IMR-90 (cell line): Measurements from ENCODE around the gene NCK1. TPM values are rescaled to one million over a fixed set of nuclear protein-coding genes. Genes with fewer than 3 reads are reported as not detected.

Experiments used
- ATAC-seq: fragments of 200-7000 bp; cut with Tn5 transposase; 2 replicates; pipeline ENCODE4 v1.9.1; 2020; ENCODE audit warnings: low read depth, mild to moderate bottlenecking, moderate library complexity
- BruUV-seq: library from RNA; stranded (reverse); fragments of 400-500 nt; replicated peaks from 2 replicates; lab custom pipeline; 2021; lab: Mats Ljungman, UMichigan
- CTCF ChIA-PET: fragments of 300-600 bp; formaldehyde crosslinking; extraction: SDS; loops from one replicate; lab custom pipeline; 2021; ENCODE audit warnings: antibody characterized with exemption; lab: Yijun Ruan, JAX
- POLR2A ChIA-PET: fragments of 300-600 bp; sonication (Branson Sonifier 250); formaldehyde crosslinking; loops from one replicate; lab custom pipeline; 2022; ENCODE audit warnings: antibody characterized with exemption; ENCODE audit not compliant: unreplicated experiment; lab: Charles Lee
- DNase-seq: peaks from one replicate; pipeline ENCODE4 v3.0.0; 2013
- H2AFZ ChIP-seq: replicated peaks from 2 replicates; pipeline ENCODE3; 2013; ENCODE audit warnings: low read length, mild to moderate bottlenecking; ENCODE audit not compliant: poor library complexity
- H2AK5ac ChIP-seq: 2 replicates; pipeline ENCODE4 v1.6.1; 2013; ENCODE audit warnings: low read depth, low read length, inconsistent platforms
- H2AK9ac ChIP-seq: replicated peaks from 2 replicates; pipeline ENCODE3; 2013; ENCODE audit warnings: mild to moderate bottlenecking, low read depth, low read length, moderate library complexity; ENCODE audit not compliant: poor library complexity
- H2BK120ac ChIP-seq: 2 replicates; pipeline ENCODE4 v1.6.1; 2013; ENCODE audit warnings: low read depth, low read length, inconsistent platforms
- H2BK15ac ChIP-seq: 3 replicates; pipeline ENCODE4 v1.6.1; 2013; ENCODE audit warnings: low read depth, low read length, inconsistent platforms
- H2BK20ac ChIP-seq: 2 replicates; pipeline ENCODE4 v1.6.1; 2013; ENCODE audit warnings: low read depth, mild to moderate bottlenecking, inconsistent platforms, low read length, moderate library complexity
- H2BK5ac ChIP-seq: 2 replicates; pipeline ENCODE4 v1.6.1; 2013; ENCODE audit warnings: mild to moderate bottlenecking, low read depth, low read length, inconsistent platforms; ENCODE audit not compliant: poor library complexity, severe bottlenecking
- H3K14ac ChIP-seq: replicated peaks from 2 replicates; pipeline ENCODE4 v1.6.1; 2013; ENCODE audit warnings: low read depth, low read length, inconsistent platforms
- H3K18ac ChIP-seq: 2 replicates; pipeline ENCODE4 v1.6.1; 2013; ENCODE audit warnings: low read depth, low read length, control low read depth
- H3K23ac ChIP-seq: 2 replicates; pipeline ENCODE4 v1.6.1; 2013; ENCODE audit warnings: low read depth, low read length, inconsistent platforms
- H3K27ac ChIP-seq: 2 replicates; pipeline ENCODE4 v1.5.1; 2013; ENCODE audit warnings: mild to moderate bottlenecking, control low read depth, low read length; ENCODE audit not compliant: insufficient read depth
- H3K27me3 ChIP-seq: 2 replicates; pipeline ENCODE4 v1.6.1; 2013; ENCODE audit warnings: low read length; ENCODE audit not compliant: control insufficient read depth, insufficient read depth
- H3K36me3 ChIP-seq: 2 replicates; pipeline ENCODE4 v1.6.1; 2013; ENCODE audit warnings: low read length, mixed read lengths; ENCODE audit not compliant: control insufficient read depth, insufficient read depth
- H3K4ac ChIP-seq: 2 replicates; pipeline ENCODE4 v1.6.1; 2013; ENCODE audit warnings: low read depth, low read length, inconsistent platforms
- H3K4me1 ChIP-seq: 2 replicates; pipeline ENCODE4 v1.6.1; 2013; ENCODE audit warnings: low read length, mixed read lengths; ENCODE audit not compliant: control insufficient read depth, insufficient read depth
- H3K4me2 ChIP-seq: 2 replicates; pipeline ENCODE4 v1.6.1; 2013; ENCODE audit warnings: low read depth, mild to moderate bottlenecking, control low read depth, low read length, moderate library complexity
- H3K4me3 ChIP-seq: 2 replicates; pipeline ENCODE4 v1.5.1; 2013; ENCODE audit warnings: low read depth, mild to moderate bottlenecking, control low read depth, low read length, moderate library complexity; ENCODE audit not compliant: insufficient read depth
- H3K56ac ChIP-seq: 2 replicates; pipeline ENCODE4 v1.6.1; 2013; ENCODE audit warnings: low read length, inconsistent platforms; ENCODE audit not compliant: insufficient read depth; ENCODE audit errors: extremely low read depth
- H3K79me1 ChIP-seq, 2 experiments: 2 replicates each; pipeline ENCODE4 v1.6.1; 2013; ENCODE audit warnings: low read length in 2 of 2, inconsistent platforms in 1 of 2, low read depth in 1 of 2
- H3K9ac ChIP-seq: 2 replicates; pipeline ENCODE4 v1.6.1; 2013; ENCODE audit warnings: low read depth, low read length, control low read depth
- H3K9me1 ChIP-seq: 2 replicates; pipeline ENCODE4 v1.6.1; 2013; ENCODE audit warnings: low read length, inconsistent platforms; ENCODE audit not compliant: insufficient read depth
- H3K9me3 ChIP-seq: 2 replicates; pipeline ENCODE4 v1.6.1; 2013; ENCODE audit warnings: low read length; ENCODE audit not compliant: control insufficient read depth, insufficient read depth
- H4K20me1 ChIP-seq: 2 replicates; pipeline ENCODE4 v1.6.1; 2013; ENCODE audit warnings: low read length, inconsistent platforms; ENCODE audit not compliant: insufficient read depth
- H4K5ac ChIP-seq: 2 replicates; pipeline ENCODE4 v1.6.1; 2013; ENCODE audit warnings: mild to moderate bottlenecking, low read depth, low read length, control low read depth
- H4K8ac ChIP-seq, 2 experiments: 2 replicates each; pipeline ENCODE4 v1.6.1; 2013; ENCODE audit warnings: low read depth in 2 of 2, low read length in 2 of 2, control low read depth in 1 of 2, inconsistent platforms in 1 of 2
- H4K91ac ChIP-seq: 2 replicates; pipeline ENCODE4 v1.6.1; 2013; ENCODE audit warnings: low read depth, low read length, inconsistent platforms; ENCODE audit not compliant: insufficient read depth
- CTCF ChIP-seq: conservative IDR thresholded peaks from 2 replicates; pipeline ENCODE4 v1.5.1; 2012; ENCODE audit warnings: mild to moderate bottlenecking, low read depth, low read length, improper control_type of control experiment
- MAFK ChIP-seq: IDR thresholded peaks from 2 replicates; pipeline ENCODE4 v1.6.1; 2012; ENCODE audit warnings: low read depth, low read length, improper control_type of control experiment
- WGBS, 2 experiments: methylation state at CpG; one replicate each; pipeline versions ENCODE4 v1.1.5 to v1.1.7; 2013; ENCODE audit warnings: missing lambda C conversion rate in 2 of 2; ENCODE audit not compliant: insufficient read length in 1 of 2; ENCODE audit errors: extremely low coverage in 2 of 2; 5-methylcytosine and 5-hydroxymethylcytosine counted together
- dilution Hi-C: fragments of 300-500 bp; cut with HindIII; formaldehyde crosslinking; loops from one replicate; pipeline ENCODE4 v1.14.3; 2018; ENCODE audit warnings: low sequenced_read_pairs; ENCODE audit not compliant: unreplicated experiment
- in situ Hi-C: fragments of 300-500 bp; cut with MboI; formaldehyde crosslinking; loops from 3 replicates; pipeline ENCODE4 v1.14.3; 2019; ENCODE audit warnings: low sequenced_read_pairs, inconsistent platforms, mixed read lengths
- intact Hi-C: fragments of 100-400 bp; cut with micrococcal nuclease; formaldehyde crosslinking; loops from 2 replicates; pipeline ENCODE4 v1.10.0; 2022
- polyA plus RNA-seq, 3 experiments: library from polyadenylated mRNA; depleted of rRNA; stranded (reverse); fragments of >200 nt; gene quantifications; 2 replicates each; pipeline ENCODE4 v1.2.3, GENCODE V29; 2012; ENCODE audit warnings: low replicate concordance in 1 of 3
- total RNA-seq: library from RNA; depleted of rRNA; stranded (reverse); fragments of >200 nt; gene quantifications from 2 replicates; pipeline ENCODE4 v1.2.3, GENCODE V29; 2012

Gene NCK1
- total and polyA plus RNA-seq, 2 of the 4 experiments (the other 2 are of a cell fraction): 23.7 to 24.3 TPM

- H3K4me1 ChIP-seq: no peaks in the 10 kb centered on the region
- H2AFZ ChIP-seq: no peak overlapping the region
- no peaks in the 10 kb centered on the region for H3K36me3 ChIP-seq
- H3K79me1 ChIP-seq: peaks cover 38 to 78% of the 10 kb centered on the region in 2 experiments
- no peak overlapping the region for H2AK5ac ChIP-seq
- H3K4me3 ChIP-seq: no peak overlapping the region
- no peak overlapping the region for H2AK9ac ChIP-seq
- H2BK15ac ChIP-seq: no peak overlapping the region
- no peak overlapping the region for H4K5ac ChIP-seq
- no peak overlapping the region for H2BK120ac ChIP-seq
- BruUV-seq: no TSS peak
- peaks cover 23% of the 10 kb centered on the region for H4K20me1 ChIP-seq
- ATAC-seq: no peak
- intact Hi-C loops: no loop called here
- H3K23ac ChIP-seq: no peak overlapping the region
- no CpG with 5 or more reads among the region's 1 CpG for WGBS, 2 experiments
- TF ChIP-seq CTCF: no peak
- no peak for TF ChIP-seq MAFK
- H4K91ac ChIP-seq: no peak overlapping the region
- H3K9ac ChIP-seq: no peak overlapping the region
- CTCF ChIA-PET: no interaction called here
- POLR2A ChIA-PET: no interaction called here
- H3K56ac ChIP-seq: no peak overlapping the region
- DNase-seq: no peak
- no peak overlapping the region for H3K14ac ChIP-seq
- no peak overlapping the region for H2BK20ac ChIP-seq
- no peak overlapping the region for H3K18ac ChIP-seq
- H3K27me3 ChIP-seq: no peaks in the 10 kb centered on the region
- in situ Hi-C loops: no loop called here
- no peaks in the 10 kb centered on the region for H3K9me3 ChIP-seq
- no peak overlapping the region for H2BK5ac ChIP-seq
- no peak overlapping the region for H3K27ac ChIP-seq
- no peak overlapping the region for H3K4ac ChIP-seq
- H3K9me1 ChIP-seq: peaks cover 5% of the 10 kb centered on the region; the same call in 1 of the 2 replicates
- H3K4me2 ChIP-seq: no peak overlapping the region
- dilution Hi-C loops: no loop called here
- no peak overlapping the region for H4K8ac ChIP-seq
Observed at GRCh38 chr3:136916223-136916622, 54.2 kb downstream of the NCK1 start.
